ENCODE measurements around the gene CSNK2A3. TPM values are rescaled to one million over a fixed set of nuclear protein-coding genes. Genes with fewer than 3 reads are reported as not detected.

CSNK2A3 gene
- total and polyA plus RNA-seq, 2 of the 13 experiments (the other 11 are each of a cell fraction or from before 2014, with no cell fraction given): 1.7 to 3.5 TPM

GRCh38 chr11:11380340-11380739 is 27.3 kb upstream of the CSNK2A3 start:
- H3K9ac ChIP-seq (ENCODE audit: insufficient read depth, low read depth, low read length): no peak overlapping the region
- peaks cover under 1 to 2% of the 10 kb centered on the region in 2 experiments; a peak in 2 of 5 replicates for H3K27me3 ChIP-seq (ENCODE audit: control insufficient read depth in 1 of 2, insufficient read depth in 2 of 2, low read length in 2 of 2)
- H3K36me3 ChIP-seq (replicated peaks in 1 of 2; ENCODE audit: control insufficient read depth in 1 of 2, insufficient read depth in 2 of 2, low read length in 2 of 2): no peaks in the 10 kb centered on the region
- H3K79me2 ChIP-seq (ENCODE audit: insufficient read depth, low read length): no peaks in the 10 kb centered on the region
- WGBS (ENCODE audit: low lambda C conversion rate): 2% methylated on average over 2 of the region's 2 CpGs
- in situ Hi-C loops (cut with HindIII; ENCODE audit: extremely low pct_ligation_motif_present, low pct_unique_long_range_greater_than_20kb) (no loop called here), intact Hi-C loops (cut with micrococcal nuclease; ENCODE audit: unreplicated experiment) (no loop called here)
- ATAC-seq (no peak), DNase-seq (ENCODE audit: low spot score) (no peak), FAIRE-seq (no peak)
- CTCF ChIA-PET (ENCODE audit: low intra/inter-chr PET ratio, low total read pairs): no interaction called here
- H3K4me1 ChIP-seq (ENCODE audit: insufficient read depth, low read length): no peaks in the 10 kb centered on the region
- H4K20me1 ChIP-seq (ENCODE audit: insufficient read depth, low read length): no peaks in the 10 kb centered on the region; the same call in 1 of the 2 replicates
- H3K4me3 ChIP-seq (replicated peaks in 1 of 3; ENCODE audit: insufficient read depth in 1 of 3, low read depth in 2 of 3, low read length in 3 of 3): no peak overlapping the region
- H3K27ac ChIP-seq (ENCODE audit: extremely low read length, insufficient read depth, low read length): no peak overlapping the region
- no peak overlapping the region for H3K4me2 ChIP-seq (ENCODE audit: low read depth, low read length)
- BruUV-seq (replicated peaks): no TSS peak
- H2AFZ ChIP-seq (ENCODE audit: low read length): no peak overlapping the region
- no peaks in the 10 kb centered on the region for H3K9me3 ChIP-seq (ENCODE audit: low read length)
- POLR2A ChIA-PET: no interaction called here
- TF ChIP-seq RARA (CRISPR knock-in tag; IDR thresholded peaks at IDR 0.05): no peak

GRCh38 chr11:11379661-11380060 is 26.6 kb upstream of the CSNK2A3 start:
- Histone ChIP-seq H3K79me2 (ENCODE audit: insufficient read depth, low read length) (no peaks in the 10 kb centered on the region), H3K27ac (ENCODE audit: extremely low read length, insufficient read depth, low read length) (no peak overlapping the region), H4K20me1 (ENCODE audit: insufficient read depth, low read length) (no peaks in the 10 kb centered on the region; the same call in 1 of the 2 replicates), H3K9ac (ENCODE audit: insufficient read depth, low read depth, low read length) (no peak overlapping the region), H3K27me3 (ENCODE audit: control insufficient read depth in 1 of 2, insufficient read depth in 2 of 2, low read length in 2 of 2) (peaks cover 2% of the 10 kb centered on the region in 2 experiments; a peak in 2 of 5 replicates), H3K36me3 (replicated peaks in 1 of 2; ENCODE audit: control insufficient read depth in 1 of 2, insufficient read depth in 2 of 2, low read length in 2 of 2) (no peaks in the 10 kb centered on the region), H2AFZ (ENCODE audit: low read length) (no peak overlapping the region), H3K4me3 (replicated peaks in 1 of 3; ENCODE audit: insufficient read depth in 1 of 3, low read depth in 2 of 3, low read length in 3 of 3) (no peak overlapping the region), H3K9me3 (ENCODE audit: low read length) (no peaks in the 10 kb centered on the region), H3K4me1 (ENCODE audit: insufficient read depth, low read length) (no peaks in the 10 kb centered on the region), H3K4me2 (ENCODE audit: low read depth, low read length) (no peak overlapping the region)
- BruUV-seq (replicated peaks): no TSS peak
- ChIA-PET POLR2A (no interaction called here), CTCF (ENCODE audit: low intra/inter-chr PET ratio, low total read pairs) (no interaction called here)
- FAIRE-seq (no peak), DNase-seq (ENCODE audit: low spot score) (no peak), ATAC-seq (no peak)
- TF ChIP-seq GFI1 (CRISPR knock-in tag; IDR thresholded peaks at IDR 0.05; ENCODE audit: borderline replicate concordance) (no peak), THAP7 (CRISPR knock-in tag; IDR thresholded peaks at IDR 0.05) (no peak), KDM1A (CRISPR knock-in tag; IDR thresholded peaks at IDR 0.05) (no peak), BORCS8-MEF2B (CRISPR knock-in tag; IDR thresholded peaks at IDR 0.05) (no peak), TCF12 (IDR thresholded peaks at IDR 0.05) (no peak), TCF12 (CRISPR knock-in tag; IDR thresholded peaks at IDR 0.05) (no peak), HDAC1 (CRISPR knock-in tag; IDR thresholded peaks at IDR 0.05) (no peak), FOSL1 (CRISPR knock-in tag; IDR thresholded peaks at IDR 0.05; ENCODE audit: borderline replicate concordance) (no peak), CEBPB (IDR thresholded peaks at IDR 0.05; ENCODE audit: borderline replicate concordance, low read depth, low read length) (no peak)
- intact Hi-C loops (cut with micrococcal nuclease; ENCODE audit: unreplicated experiment) (no loop called here), in situ Hi-C loops (cut with HindIII; ENCODE audit: extremely low pct_ligation_motif_present, low pct_unique_long_range_greater_than_20kb) (no loop called here)
- WGBS (ENCODE audit: low lambda C conversion rate): 0% methylated on average over 3 of the region's 3 CpGs

All from HepG2 (cell line).